ENCODE results near the gene CDON.

The CDON gene

DNA sequence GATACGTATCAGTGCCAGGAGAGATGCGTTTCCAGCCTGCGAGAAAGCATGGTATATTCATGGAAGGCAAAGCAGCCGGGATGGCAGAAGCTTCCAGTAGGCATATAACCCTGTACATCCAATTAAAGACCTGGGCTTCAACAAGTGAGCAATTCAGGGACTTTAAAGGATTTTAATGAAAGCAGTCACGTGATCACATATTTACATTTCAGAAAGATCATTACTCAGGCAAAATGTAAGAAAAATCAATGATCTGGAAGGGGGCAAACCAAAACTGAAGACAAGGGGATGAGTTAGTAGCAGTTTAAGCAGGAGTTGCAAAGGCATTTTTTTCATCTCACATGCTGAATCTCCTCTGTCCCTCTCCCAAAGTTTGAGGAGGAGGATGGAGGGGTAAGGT, 7.8 kb downstream of the CDON start:
- no CpG with 5 or more reads among the region's 5 CpGs for WGBS (ENCODE audit: extremely low coverage, insufficient coverage, low lambda C conversion rate)
- Histone ChIP-seq H3K4me2 (ENCODE audit: low read length) (no peak overlapping the region), H3K4ac (ENCODE audit: low read depth, low read length) (no peak overlapping the region), H3K27ac (ENCODE audit: low read depth, low read length) (no peak overlapping the region), H4K8ac (ENCODE audit: low read depth, low read length) (no peak overlapping the region), H2AK5ac (ENCODE audit: low read length) (no peak overlapping the region), H3K36me3 (ENCODE audit: control insufficient read depth, insufficient read depth, low read length) (no peaks in the 10 kb centered on the region), H4K5ac (ENCODE audit: low read length) (no peak overlapping the region), H3K9ac (ENCODE audit: low read length) (no peak overlapping the region), H3K27me3 (ENCODE audit: insufficient read depth, low read length, poor library complexity) (no peaks in the 10 kb centered on the region), H2BK5ac (ENCODE audit: low read length) (no peak overlapping the region), H3K56ac (ENCODE audit: low read length) (no peak overlapping the region), H3K4me3 (ENCODE audit: low read length) (no peak overlapping the region), H3K79me1 (ENCODE audit: low read length) (peaks cover 4% of the 10 kb centered on the region), H2BK120ac (ENCODE audit: low read depth, low read length) (no peak overlapping the region), H3K4me1 (ENCODE audit: control insufficient read depth, low read depth, low read length) (no peaks in the 10 kb centered on the region), H2BK15ac (replicated peaks; ENCODE audit: low read depth) (no peak overlapping the region), H3K79me2 (ENCODE audit: control insufficient read depth, insufficient read depth, low read length) (no peaks in the 10 kb centered on the region), H3K23ac (ENCODE audit: low read length) (no peak overlapping the region), H3K18ac (ENCODE audit: low read length) (no peak overlapping the region)
- DNase-seq, result no peak

DNA sequence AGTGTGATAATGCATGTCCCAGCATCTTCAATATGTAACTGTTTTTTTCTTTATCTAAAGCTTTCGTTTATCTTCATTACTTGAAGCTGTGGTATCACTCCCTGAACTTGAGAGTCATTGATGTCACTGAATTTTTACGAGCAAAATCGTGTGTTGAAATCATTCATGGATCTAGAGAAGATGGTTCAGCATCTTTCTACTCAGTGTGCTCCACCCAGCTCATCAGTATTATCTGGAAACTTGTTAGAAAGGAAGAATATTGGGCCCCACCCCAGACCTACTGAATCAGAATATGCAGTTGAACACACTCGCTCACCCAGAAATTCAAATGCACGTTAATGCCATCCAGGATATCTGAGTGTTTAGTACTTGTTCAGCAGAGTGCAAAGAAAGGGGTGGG, 8.3 kb downstream of the CDON start:
- Histone ChIP-seq H3K4me1 (ENCODE audit: control insufficient read depth, low read depth, low read length) (no peaks in the 10 kb centered on the region), H3K79me1 (ENCODE audit: low read length) (peaks cover 4% of the 10 kb centered on the region)
- no CpG with 5 or more reads among the region's 5 CpGs for WGBS (ENCODE audit: extremely low coverage, insufficient coverage, low lambda C conversion rate)

DNA sequence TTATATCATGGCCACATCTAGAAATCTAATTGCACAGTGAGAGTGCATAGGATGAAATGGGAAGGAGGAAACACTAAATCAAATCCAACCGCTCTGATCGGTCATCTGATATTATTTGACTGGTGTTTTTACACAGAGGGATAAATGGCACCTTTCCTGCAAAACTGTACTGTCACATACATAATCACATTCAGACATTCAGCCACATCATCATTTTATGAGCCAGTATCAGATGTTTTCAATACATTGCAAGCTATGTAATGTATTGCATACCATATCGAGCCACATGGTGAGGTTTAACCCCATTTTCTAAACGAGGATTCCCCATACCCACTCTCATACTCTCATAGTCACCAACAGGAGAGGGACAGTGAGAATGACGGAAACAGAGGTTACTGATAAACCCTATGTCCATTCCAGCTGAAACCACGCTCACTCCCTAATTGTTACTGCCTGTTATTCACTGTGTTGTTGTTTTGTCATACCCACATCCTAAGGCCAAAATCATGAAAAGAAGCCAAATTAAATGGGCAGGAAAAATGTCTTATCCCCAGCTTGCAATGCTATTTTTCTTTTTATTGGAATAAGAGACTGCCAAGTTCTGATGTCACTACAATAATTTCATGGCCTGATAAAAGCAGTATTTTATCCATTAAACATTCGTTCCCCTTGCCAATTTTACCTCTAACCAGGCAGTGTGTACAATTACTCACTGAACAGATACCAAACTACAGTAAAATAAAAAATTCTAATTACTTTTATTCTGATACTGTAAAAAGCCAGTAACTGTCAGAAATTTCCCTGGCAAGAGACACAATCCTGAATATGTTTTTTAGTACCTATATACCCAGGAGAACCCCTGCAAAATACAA, 9.0 kb downstream of the CDON start:
- Histone ChIP-seq H3K9ac (ENCODE audit: low read length) (no peak overlapping the region), H3K79me1 (ENCODE audit: low read length) (peaks cover 4% of the 10 kb centered on the region), H2BK5ac (ENCODE audit: low read length) (no peak overlapping the region), H3K23ac (ENCODE audit: low read length) (no peak overlapping the region), H4K8ac (ENCODE audit: low read depth, low read length) (no peak overlapping the region), H3K4me2 (ENCODE audit: low read length) (no peak overlapping the region), H3K4me1 (ENCODE audit: control insufficient read depth, low read depth, low read length) (no peaks in the 10 kb centered on the region), H2BK120ac (ENCODE audit: low read depth, low read length) (no peak overlapping the region), H2AK5ac (ENCODE audit: low read length) (no peak overlapping the region), H3K27me3 (ENCODE audit: insufficient read depth, low read length, poor library complexity) (no peaks in the 10 kb centered on the region), H3K4me3 (ENCODE audit: low read length) (no peak overlapping the region), H4K5ac (ENCODE audit: low read length) (no peak overlapping the region), H3K36me3 (ENCODE audit: control insufficient read depth, insufficient read depth, low read length) (no peaks in the 10 kb centered on the region), H3K4ac (ENCODE audit: low read depth, low read length) (no peak overlapping the region), H3K27ac (ENCODE audit: low read depth, low read length) (no peak overlapping the region), H2BK15ac (replicated peaks; ENCODE audit: low read depth) (no peak overlapping the region), H3K56ac (ENCODE audit: low read length) (no peak overlapping the region), H3K79me2 (ENCODE audit: control insufficient read depth, insufficient read depth, low read length) (no peaks in the 10 kb centered on the region), H3K18ac (ENCODE audit: low read length) (no peak overlapping the region)
- WGBS (ENCODE audit: extremely low coverage, insufficient coverage, low lambda C conversion rate), result no CpG with 5 or more reads among the region's 7 CpGs
- DNase-seq, result no peak

More for the DNA sequence above, 8.3 kb downstream of the CDON start:
- H3K36me3 ChIP-seq (ENCODE audit: control insufficient read depth, insufficient read depth, low read length), result no peaks in the 10 kb centered on the region
- no peak overlapping the region for H2AK5ac ChIP-seq (ENCODE audit: low read length)
- no peaks in the 10 kb centered on the region for H3K27me3 ChIP-seq (ENCODE audit: insufficient read depth, low read length, poor library complexity)
- H2BK15ac ChIP-seq (replicated peaks; ENCODE audit: low read depth), result no peak overlapping the region
- H4K8ac ChIP-seq (ENCODE audit: low read depth, low read length), result no peak overlapping the region
- no peak overlapping the region for H3K4ac ChIP-seq (ENCODE audit: low read depth, low read length)
- no peak overlapping the region for H2BK120ac ChIP-seq (ENCODE audit: low read depth, low read length)
- no peak overlapping the region for H4K5ac ChIP-seq (ENCODE audit: low read length)
- no peak overlapping the region for H3K23ac ChIP-seq (ENCODE audit: low read length)
- H3K56ac ChIP-seq (ENCODE audit: low read length), result no peak overlapping the region
- H3K79me2 ChIP-seq (ENCODE audit: control insufficient read depth, insufficient read depth, low read length), result no peaks in the 10 kb centered on the region
- H3K9ac ChIP-seq (ENCODE audit: low read length), result no peak overlapping the region
- no peak for DNase-seq
- no peak overlapping the region for H3K4me2 ChIP-seq (ENCODE audit: low read length)
- H3K27ac ChIP-seq (ENCODE audit: low read depth, low read length), result no peak overlapping the region
- no peak overlapping the region for H2BK5ac ChIP-seq (ENCODE audit: low read length)
- no peak overlapping the region for H3K18ac ChIP-seq (ENCODE audit: low read length)
- H3K4me3 ChIP-seq (ENCODE audit: low read length), result no peak overlapping the region

DNA sequence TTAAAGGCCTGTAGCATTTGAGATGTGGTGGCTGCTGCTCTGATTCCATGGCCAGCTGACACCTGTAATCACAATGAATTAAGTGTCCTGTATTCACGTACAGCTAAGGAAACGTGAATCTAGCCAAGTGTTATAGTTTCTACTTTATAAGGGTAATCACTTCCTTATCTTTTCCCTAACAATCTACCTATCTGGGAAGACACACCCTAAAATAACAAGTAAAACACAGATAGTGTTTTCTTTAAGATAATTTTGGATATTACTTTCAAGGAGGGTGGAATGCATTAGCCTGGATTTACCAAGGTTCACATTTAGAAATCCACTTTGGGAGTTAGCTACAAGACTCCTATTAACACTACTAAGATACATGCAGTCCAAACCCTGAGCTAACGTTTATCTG, 11.5 kb downstream of the CDON start:
- H4K5ac ChIP-seq (ENCODE audit: low read length), result no peak overlapping the region
- H2AK5ac ChIP-seq (ENCODE audit: low read length), result no peak overlapping the region
- no peaks in the 10 kb centered on the region for H3K27me3 ChIP-seq (ENCODE audit: insufficient read depth, low read length, poor library complexity)
- no peak overlapping the region for H3K4me3 ChIP-seq (ENCODE audit: low read length)
- DNase-seq, result no peak
- no peak overlapping the region for H3K4ac ChIP-seq (ENCODE audit: low read depth, low read length)
- H3K56ac ChIP-seq (ENCODE audit: low read length), result no peak overlapping the region
- no peak overlapping the region for H3K18ac ChIP-seq (ENCODE audit: low read length)
- H2BK120ac ChIP-seq (ENCODE audit: low read depth, low read length), result no peak overlapping the region
- H2BK5ac ChIP-seq (ENCODE audit: low read length), result no peak overlapping the region
- H3K23ac ChIP-seq (ENCODE audit: low read length), result no peak overlapping the region
- no peak overlapping the region for H3K4me2 ChIP-seq (ENCODE audit: low read length)
- H3K79me2 ChIP-seq (ENCODE audit: control insufficient read depth, insufficient read depth, low read length), result no peaks in the 10 kb centered on the region
- no peak overlapping the region for H3K27ac ChIP-seq (ENCODE audit: low read depth, low read length)
- H2BK15ac ChIP-seq (replicated peaks; ENCODE audit: low read depth), result no peak overlapping the region
- H3K4me1 ChIP-seq (ENCODE audit: control insufficient read depth, low read depth, low read length), result no peaks in the 10 kb centered on the region
- H3K36me3 ChIP-seq (ENCODE audit: control insufficient read depth, insufficient read depth, low read length), result no peaks in the 10 kb centered on the region
- no CpG with 5 or more reads among the region's 3 CpGs for WGBS (ENCODE audit: extremely low coverage, insufficient coverage, low lambda C conversion rate)
- H3K79me1 ChIP-seq (ENCODE audit: low read length), result peaks cover 6% of the 10 kb centered on the region
- no peak overlapping the region for H4K8ac ChIP-seq (ENCODE audit: low read depth, low read length)
- H3K9ac ChIP-seq (ENCODE audit: low read length), result no peak overlapping the region

DNA sequence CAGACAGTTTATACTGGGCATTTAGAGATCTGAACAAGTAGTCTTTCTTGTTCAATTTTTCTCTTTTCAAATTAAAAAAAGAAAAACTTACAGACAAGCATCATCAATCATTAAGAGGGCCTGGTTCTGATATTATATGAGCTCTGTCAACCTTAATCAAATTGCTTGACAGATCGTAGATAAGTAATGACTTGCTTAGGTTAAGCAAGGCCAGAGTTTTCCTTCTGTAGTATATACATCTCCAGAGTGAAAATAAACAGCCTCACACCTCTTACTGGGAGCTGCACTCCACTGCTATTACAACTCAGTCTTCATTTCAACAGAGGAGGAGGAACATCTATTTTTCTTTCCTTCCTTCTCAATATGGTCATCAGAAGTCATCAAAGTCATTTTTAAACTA, 13.5 kb downstream of the CDON start:
- no peak overlapping the region for H2BK15ac ChIP-seq (replicated peaks; ENCODE audit: low read depth)
- WGBS (ENCODE audit: extremely low coverage, insufficient coverage, low lambda C conversion rate), result no CpG with 5 or more reads among the region's 1 CpG
- no peak overlapping the region for H2AK5ac ChIP-seq (ENCODE audit: low read length)
- no peak overlapping the region for H4K8ac ChIP-seq (ENCODE audit: low read depth, low read length)
- no peak overlapping the region for H3K27ac ChIP-seq (ENCODE audit: low read depth, low read length)
- no peak overlapping the region for H2BK5ac ChIP-seq (ENCODE audit: low read length)
- H3K23ac ChIP-seq (ENCODE audit: low read length), result no peak overlapping the region
- H3K79me1 ChIP-seq (ENCODE audit: low read length), result peaks cover 2% of the 10 kb centered on the region
- no peak overlapping the region for H4K5ac ChIP-seq (ENCODE audit: low read length)
- no peak overlapping the region for H3K4me3 ChIP-seq (ENCODE audit: low read length)
- no peaks in the 10 kb centered on the region for H3K4me1 ChIP-seq (ENCODE audit: control insufficient read depth, low read depth, low read length)
- no peak overlapping the region for H3K18ac ChIP-seq (ENCODE audit: low read length)
- no peaks in the 10 kb centered on the region for H3K36me3 ChIP-seq (ENCODE audit: control insufficient read depth, insufficient read depth, low read length)
- H3K27me3 ChIP-seq (ENCODE audit: insufficient read depth, low read length, poor library complexity), result no peaks in the 10 kb centered on the region
- no peaks in the 10 kb centered on the region for H3K79me2 ChIP-seq (ENCODE audit: control insufficient read depth, insufficient read depth, low read length)
- no peak overlapping the region for H3K4ac ChIP-seq (ENCODE audit: low read depth, low read length)
- no peak overlapping the region for H3K9ac ChIP-seq (ENCODE audit: low read length)
- H3K56ac ChIP-seq (ENCODE audit: low read length), result no peak overlapping the region
- DNase-seq, result no peak
- H3K4me2 ChIP-seq (ENCODE audit: low read length), result no peak overlapping the region
- no peak overlapping the region for H2BK120ac ChIP-seq (ENCODE audit: low read depth, low read length)

DNA sequence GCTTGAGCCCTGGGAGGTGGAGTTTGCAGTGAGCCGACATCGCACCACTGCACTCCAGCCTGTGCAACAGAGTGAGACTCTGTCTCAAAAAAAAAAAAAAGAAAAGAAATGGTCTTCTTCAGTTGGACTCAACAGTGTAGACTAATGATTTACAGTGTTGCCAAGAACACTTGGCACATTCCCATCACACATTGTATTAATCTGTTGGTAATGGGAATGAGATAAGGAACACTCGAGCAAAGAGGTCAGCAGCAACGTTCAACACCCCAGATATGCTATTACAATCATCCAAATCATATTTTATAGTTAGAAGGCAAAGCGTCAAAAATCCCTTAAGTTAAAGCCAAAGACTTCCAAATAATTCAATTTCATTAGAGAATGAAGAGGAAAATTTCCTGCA, 14.5 kb downstream of the CDON start:
- no peak overlapping the region for H3K56ac ChIP-seq (ENCODE audit: low read length)
- peaks cover 2% of the 10 kb centered on the region for H3K79me1 ChIP-seq (ENCODE audit: low read length)
- no peak overlapping the region for H3K18ac ChIP-seq (ENCODE audit: low read length)
- H3K23ac ChIP-seq (ENCODE audit: low read length), result no peak overlapping the region
- H3K9ac ChIP-seq (ENCODE audit: low read length), result no peak overlapping the region
- H3K36me3 ChIP-seq (ENCODE audit: control insufficient read depth, insufficient read depth, low read length), result no peaks in the 10 kb centered on the region
- H3K4me2 ChIP-seq (ENCODE audit: low read length), result no peak overlapping the region
- H3K4me1 ChIP-seq (ENCODE audit: control insufficient read depth, low read depth, low read length), result no peaks in the 10 kb centered on the region
- no CpG with 5 or more reads among the region's 5 CpGs for WGBS (ENCODE audit: extremely low coverage, insufficient coverage, low lambda C conversion rate)
- H4K8ac ChIP-seq (ENCODE audit: low read depth, low read length), result no peak overlapping the region
- H2BK15ac ChIP-seq (replicated peaks; ENCODE audit: low read depth), result no peak overlapping the region
- no peak overlapping the region for H4K5ac ChIP-seq (ENCODE audit: low read length)
- DNase-seq, result no peak
- H3K79me2 ChIP-seq (ENCODE audit: control insufficient read depth, insufficient read depth, low read length), result no peaks in the 10 kb centered on the region
- no peak overlapping the region for H3K4ac ChIP-seq (ENCODE audit: low read depth, low read length)
- no peak overlapping the region for H3K4me3 ChIP-seq (ENCODE audit: low read length)
- no peak overlapping the region for H2BK5ac ChIP-seq (ENCODE audit: low read length)
- H2AK5ac ChIP-seq (ENCODE audit: low read length), result no peak overlapping the region
- no peak overlapping the region for H3K27ac ChIP-seq (ENCODE audit: low read depth, low read length)
- no peak overlapping the region for H2BK120ac ChIP-seq (ENCODE audit: low read depth, low read length)
- H3K27me3 ChIP-seq (ENCODE audit: insufficient read depth, low read length, poor library complexity), result no peaks in the 10 kb centered on the region
